ENCODE data around the gene FBXO34.

GRCh38 chr14:55267820-55268219, 3.4 kb upstream of the FBXO34 start:
- TF ChIP-seq CTCF (conservative IDR thresholded peaks at IDR 0.05; ENCODE audit: low read length), result no peak
- no peak for TF ChIP-seq EZH2phosphoT487 (IDR thresholded peaks at IDR 0.05; ENCODE audit: borderline replicate concordance, low read depth, low read length)
